HG03196 (cell line): ENCODE results near the gene GSTO2.

Experiments used
- ATAC-seq: cut with Tn5 transposase; IDR thresholded peaks from one replicate; pipeline ENCODE4 v1.9.1; 2021; ENCODE audit not compliant: unreplicated experiment

GSTO2 gene

GRCh38 chr10:104253606-104254410 lies 15.2 kb upstream of the GSTO2 start:
- no peak for ATAC-seq

GRCh38 chr10:104254493-104255310 lies 14.3 kb upstream of the GSTO2 start, which contains the start of gene GSTO1:
TSS of gene GSTO1 (plus strand) at chr10:104254892. CDS start at chr10:104254929, 37 bp downstream.
- ATAC-seq: peak; percentile 87

DNA sequence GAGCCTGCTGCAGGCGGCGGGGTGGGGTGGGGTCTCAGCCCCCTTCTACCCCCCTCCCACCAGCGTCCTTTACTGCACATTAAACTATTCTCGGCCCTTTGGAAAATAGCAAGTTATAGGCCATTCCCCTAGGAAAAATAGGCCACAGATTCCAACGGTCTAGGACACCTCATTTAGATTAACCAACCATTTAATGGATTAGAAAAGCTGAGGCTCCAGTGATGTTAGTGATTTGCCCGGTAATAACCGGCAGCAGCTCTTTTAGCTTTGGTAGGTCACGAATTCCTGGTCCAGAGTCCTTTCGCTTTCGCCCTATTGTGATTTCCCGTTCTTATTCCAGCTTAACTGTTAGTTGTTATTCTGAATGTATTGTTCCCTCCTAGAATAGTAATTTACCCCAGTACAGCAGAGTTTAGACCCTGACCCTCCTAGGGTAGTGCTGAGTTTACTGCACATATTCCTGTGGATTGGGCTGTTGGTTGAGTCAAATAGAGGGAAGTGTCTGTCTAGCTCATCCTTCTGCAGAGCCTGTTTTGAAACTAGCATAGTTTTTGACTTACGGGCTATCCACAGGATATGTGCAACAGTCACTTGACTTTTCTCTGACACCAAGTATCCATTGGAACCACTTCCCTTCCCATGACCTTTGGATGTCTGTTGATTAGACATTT lies 13.5 kb upstream of the GSTO2 start:
- ATAC-seq: peak; percentile 40

DNA sequence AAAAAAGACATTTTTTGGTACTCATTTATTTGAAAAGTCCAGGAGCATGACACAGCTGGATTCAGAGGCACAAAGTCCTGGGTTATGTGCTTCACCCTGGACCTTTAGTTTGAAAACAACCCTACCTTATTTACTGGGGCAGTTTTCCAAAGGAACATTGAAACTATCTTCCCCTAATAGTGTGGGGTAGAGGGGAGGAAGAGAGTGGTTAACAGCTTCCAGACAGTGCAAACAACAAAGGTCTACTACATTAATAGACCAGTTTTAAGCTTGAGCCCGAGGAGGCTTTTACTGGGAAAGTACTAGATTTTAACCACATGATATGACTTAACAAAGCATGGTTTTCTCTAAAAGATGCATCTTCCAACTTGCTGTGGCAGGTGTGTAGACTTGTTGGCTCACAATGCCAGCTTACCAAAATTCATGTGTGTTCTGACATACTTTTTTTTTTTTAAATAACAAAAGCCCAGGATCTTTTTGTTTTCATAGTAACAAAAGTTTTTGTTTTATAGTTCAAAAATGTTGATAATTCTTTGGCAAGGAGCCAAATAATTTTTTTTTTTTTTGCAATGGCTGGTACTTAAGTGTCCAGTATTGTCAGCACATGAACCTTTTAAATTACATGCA lies 12.5 kb upstream of the GSTO2 start:
- no peak for ATAC-seq

GRCh38 chr10:104257235-104257634 lies 11.7 kb upstream of the GSTO2 start:
- ATAC-seq: no peak

GRCh38 chr10:104258209-104258608 lies 10.8 kb upstream of the GSTO2 start:
- ATAC-seq: no peak

DNA sequence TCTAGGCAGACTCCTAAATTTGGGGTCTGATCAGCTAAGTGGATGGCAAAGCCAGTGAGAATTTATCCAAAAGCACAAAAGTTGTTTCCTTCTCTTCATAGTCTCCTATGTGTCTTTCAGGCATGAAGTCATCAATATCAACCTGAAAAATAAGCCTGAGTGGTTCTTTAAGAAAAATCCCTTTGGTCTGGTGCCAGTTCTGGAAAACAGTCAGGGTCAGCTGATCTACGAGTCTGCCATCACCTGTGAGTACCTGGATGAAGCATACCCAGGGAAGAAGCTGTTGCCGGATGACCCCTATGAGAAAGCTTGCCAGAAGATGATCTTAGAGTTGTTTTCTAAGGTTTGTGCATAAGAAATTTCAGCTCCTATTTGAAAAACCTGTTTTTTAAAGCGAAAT lies 9.5 kb upstream of the GSTO2 start:
- ATAC-seq: no peak

DNA sequence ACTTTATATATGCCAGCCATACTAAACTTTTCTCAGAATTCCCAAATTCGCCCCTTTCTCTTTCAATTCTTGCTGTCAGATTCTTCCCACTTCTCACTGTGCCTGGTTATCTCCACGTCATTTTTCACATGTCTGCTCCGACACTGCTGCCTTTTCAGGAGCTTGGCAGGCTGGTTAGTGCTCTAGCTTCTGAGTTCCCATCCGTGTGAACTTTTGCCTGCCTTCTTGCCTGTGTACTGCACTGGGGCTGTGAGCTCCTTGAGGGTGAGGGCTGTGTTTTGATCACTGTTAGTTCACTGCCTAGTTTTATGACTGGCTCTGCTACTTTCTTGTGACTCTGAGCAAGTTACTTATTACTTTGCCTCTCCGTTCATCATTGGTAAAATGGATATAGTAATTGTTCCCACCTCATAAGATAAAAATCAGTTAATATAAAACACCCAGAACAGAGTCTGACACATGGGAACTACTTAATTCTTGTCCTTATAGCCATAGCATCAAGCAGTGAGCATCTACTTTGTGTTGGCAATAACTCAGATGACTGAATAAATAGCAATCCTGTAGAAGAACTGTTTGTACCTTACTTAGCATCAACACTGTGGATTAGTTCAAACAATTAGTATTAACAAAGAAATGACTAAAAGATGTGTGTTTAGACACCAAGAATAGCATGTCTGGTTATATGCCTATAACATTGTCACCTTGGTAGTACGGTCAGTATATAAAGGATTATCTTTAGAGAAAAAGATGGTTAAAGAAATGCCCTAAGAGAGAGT lies 8.8 kb upstream of the GSTO2 start:
- ATAC-seq: no peak

- ATAC-seq: no peak
Observed at GRCh38 chr10:104260775-104261115, 8.2 kb upstream of the GSTO2 start.

DNA sequence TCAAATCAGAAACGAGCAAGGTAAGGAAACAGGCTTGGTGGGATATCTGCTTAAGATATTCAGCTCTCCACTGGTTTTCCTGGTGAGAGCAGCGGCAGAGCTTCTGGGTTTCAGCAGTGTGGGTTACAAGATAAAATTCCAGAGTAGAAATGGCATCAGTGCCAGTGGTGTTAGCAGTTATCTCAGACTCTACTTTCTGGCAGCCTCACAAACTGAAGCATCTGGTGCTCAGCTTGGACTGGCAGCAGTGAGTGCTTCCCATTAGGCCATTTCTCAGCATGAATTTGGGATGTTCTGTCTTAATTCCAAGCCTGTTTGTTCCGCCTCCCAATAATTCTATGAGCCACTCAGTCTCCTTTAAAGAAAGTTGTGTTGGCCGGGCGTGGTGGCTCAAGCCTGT lies 6.9 kb upstream of the GSTO2 start:
- ATAC-seq: no peak

DNA sequence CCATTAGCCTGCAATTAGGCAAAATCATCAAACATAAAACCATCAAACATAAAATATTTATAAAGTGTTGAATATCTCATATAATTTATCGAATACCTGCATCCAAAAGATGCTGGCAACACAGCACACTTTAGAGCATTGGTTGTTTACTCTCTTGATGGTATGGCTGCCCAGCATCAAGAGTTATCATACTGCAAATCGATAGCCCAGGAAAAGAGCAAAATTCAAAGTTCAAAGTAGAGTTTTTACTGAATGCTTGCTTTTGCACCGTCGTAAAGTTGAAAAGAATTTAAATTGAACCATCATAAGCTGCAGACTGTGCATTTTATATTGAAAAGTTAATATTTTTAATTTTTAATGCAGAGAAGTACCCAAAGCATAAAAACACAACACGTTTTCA lies 4.2 kb upstream of the GSTO2 start:
- ATAC-seq: no peak

DNA sequence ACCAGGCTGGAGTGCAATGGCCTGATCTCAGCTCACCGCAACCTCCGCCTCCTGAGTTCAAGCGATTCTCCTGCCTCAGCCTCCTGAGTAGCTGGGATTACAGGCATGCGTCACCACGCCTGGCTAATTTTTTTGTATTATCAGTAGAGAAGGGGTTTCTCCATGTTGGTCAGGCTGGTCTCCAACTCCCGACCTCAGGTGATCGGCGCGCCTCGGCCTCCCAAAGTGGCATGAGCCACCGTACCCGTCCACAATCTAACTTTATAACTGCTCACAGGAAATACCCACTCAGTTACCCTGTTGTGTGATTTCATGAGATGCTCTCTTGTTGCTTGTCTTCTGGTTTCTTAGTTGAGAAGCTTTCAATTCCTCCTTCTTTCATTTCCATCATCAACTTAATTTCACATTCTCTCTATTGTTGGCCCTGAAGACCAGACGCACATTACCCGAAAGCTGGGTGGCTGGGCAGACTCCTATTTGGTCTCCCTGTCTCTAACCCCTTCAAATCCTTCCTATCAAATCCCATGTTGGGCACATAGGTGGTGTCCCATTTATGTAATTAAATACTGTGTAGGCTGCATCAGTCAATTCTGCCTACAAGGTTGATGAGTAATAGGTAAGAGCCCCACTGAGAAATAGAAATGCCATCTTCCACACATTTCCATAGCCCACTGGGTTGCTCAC lies 1.1 kb upstream of the GSTO2 start:
- no peak for ATAC-seq

- ATAC-seq: no peak
Observed at GRCh38 chr10:104268405-104268712, 625 bp upstream of the GSTO2 start.

DNA sequence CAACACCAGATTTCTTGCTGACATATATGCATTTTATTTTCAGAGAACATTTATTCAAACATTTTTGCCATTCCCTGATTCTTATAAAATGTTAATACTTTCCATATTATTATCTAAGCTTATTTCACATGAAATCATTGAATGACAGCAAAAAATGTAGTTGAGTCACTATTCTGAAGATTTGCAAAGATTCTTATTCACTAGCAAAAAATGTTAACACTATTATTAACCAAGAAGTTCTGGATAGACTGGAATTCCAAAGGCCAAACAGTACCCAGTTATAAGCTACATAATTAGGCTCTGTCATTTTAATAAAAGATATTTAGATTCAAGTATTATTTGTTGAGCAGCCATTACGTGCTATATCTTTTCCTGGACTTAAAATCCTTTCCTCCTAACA lies 4.3 kb downstream of the GSTO2 start:
- ATAC-seq: no peak

GRCh38 chr10:104273899-104274575 lies 5.1 kb downstream of the GSTO2 start:
- ATAC-seq: no peak

DNA sequence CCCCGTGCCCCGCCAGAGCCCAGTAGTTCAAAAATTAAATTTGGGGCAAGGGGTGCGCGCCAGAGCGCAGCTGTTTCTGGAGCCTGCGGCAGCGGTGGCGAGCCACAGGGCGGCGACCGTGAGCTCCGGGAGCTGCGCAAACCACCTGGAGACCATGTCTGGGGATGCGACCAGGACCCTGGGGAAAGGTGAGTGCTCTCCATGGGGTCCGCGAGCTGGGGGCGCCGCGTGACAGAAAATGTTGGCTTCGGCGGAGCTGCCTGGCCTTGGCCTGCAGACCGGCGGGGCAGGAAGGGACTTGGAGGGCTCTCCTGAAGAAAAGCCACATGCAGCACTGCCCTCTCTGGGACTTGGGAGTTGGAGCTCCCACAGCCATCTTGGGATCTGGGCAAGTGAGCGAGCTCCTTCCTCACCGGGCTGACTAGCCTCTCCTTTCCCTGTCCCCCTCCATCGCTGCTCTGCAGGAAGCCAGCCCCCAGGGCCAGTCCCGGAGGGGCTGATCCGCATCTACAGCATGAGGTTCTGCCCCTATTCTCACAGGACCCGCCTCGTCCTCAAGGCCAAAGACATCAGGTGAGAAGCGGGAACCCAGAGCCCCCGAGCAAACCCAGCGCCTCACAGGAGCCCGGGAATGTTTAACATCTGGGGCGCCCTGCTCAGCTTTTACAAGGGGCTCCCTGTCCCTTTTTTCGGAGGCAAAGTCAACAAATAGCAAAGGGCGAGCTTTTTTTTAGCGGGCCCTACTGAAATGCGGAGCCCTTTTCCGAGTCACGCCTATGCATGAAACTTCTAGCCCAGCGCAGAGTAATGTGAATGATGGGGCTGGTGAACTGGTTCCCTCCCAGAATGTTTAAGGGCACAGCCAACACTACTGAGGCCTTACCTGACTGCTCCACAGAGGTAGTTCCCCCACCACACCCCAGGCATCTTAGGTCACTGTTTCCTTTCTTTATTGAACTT lies 6.1 kb downstream of the GSTO2 start:
- ATAC-seq: no peak

- no peak for ATAC-seq
Observed at GRCh38 chr10:104276192-104276591, 7.2 kb downstream of the GSTO2 start.

DNA sequence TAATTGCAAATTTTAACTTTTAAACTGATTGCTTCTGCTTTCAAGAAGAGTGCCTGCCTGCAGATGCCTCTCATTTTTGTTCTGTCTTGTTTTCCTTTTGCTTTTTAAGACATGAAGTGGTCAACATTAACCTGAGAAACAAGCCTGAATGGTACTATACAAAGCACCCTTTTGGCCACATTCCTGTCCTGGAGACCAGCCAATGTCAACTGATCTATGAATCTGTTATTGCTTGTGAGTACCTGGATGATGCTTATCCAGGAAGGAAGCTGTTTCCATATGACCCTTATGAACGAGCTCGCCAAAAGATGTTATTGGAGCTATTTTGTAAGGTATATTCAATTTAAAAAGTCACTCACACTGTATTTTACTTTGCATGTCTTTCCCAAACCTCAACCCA lies 8.8 kb downstream of the GSTO2 start:
- no peak for ATAC-seq
